Measurements from ENCODE around the gene EEF1AKMT4. TPM values are rescaled to one million over a fixed set of nuclear protein-coding genes. Genes with fewer than 3 reads are reported as not detected.
A peak's percentile ranks its signal among the peaks of the same experiment; 100 is the strongest.

Gene EEF1AKMT4
- total RNA-seq (10 to 100 TPM; 13.2 to 14.5 TPM), polyA plus RNA-seq (5.3 TPM)

GRCh38 chr3:184249412-184250166, at the start of gene EEF1AKMT4:
EEF1AKMT4 (plus strand) TSS chr3:184249672; CDS start chr3:184249695, 23 bp downstream.
- H3K4me3 ChIP-seq (ENCODE audit: low read length) = peak within 1 kb of the TSS; percentile 94
- Mint-ChIP-seq H3K27ac (peak within 1 kb of the TSS; percentile 86 to 99 (median 95)), H3K4me1 (peaks cover 14 to 26% (median 18%) of the 10 kb centered on the region in 3 donors), H3K27me3 (no peaks in the 10 kb centered on the region), H3K4me3 (peak within 1 kb of the TSS; percentile 92 to 98 (median 96)), H3K36me3 (peaks cover 0 to 23% (median 4%) of the 10 kb centered on the region in 3 donors), H3K9me3 (no peaks in the 10 kb centered on the region)
- no peaks in the 10 kb centered on the region for H3K27me3 ChIP-seq (ENCODE audit: insufficient read depth, low read length, poor library complexity, severe bottlenecking)
- POLR2A ChIA-PET = interaction anchor here (0.6 kb wide), 1 partner anchor 115 kb away, joined by 3 read pairs; no protein-coding TSS in a partner anchor
- H3K27ac ChIP-seq (ENCODE audit: low read depth, low read length) = peak within 1 kb of the TSS; percentile 85
- H3K9me3 ChIP-seq (ENCODE audit: low read length) = no peaks in the 10 kb centered on the region
- CTCF ChIA-PET = interaction anchor here (0.6 to 1.9 kb wide), 24 partner anchors 9 to 365 kb away, joined by 3 to 36 read pairs (median 4); partner anchors contain the start of genes ABCF3, AP2M1, CAMK2N2 and EIF2B5
- peaks cover 5% of the 10 kb centered on the region for H3K36me3 ChIP-seq (ENCODE audit: insufficient read depth, low read length)
- peak; percentile 94 to 97 (median 95) for DNase-seq
- peaks cover 10% of the 10 kb centered on the region for H3K4me1 ChIP-seq (ENCODE audit: insufficient read depth, low read length)

- Mint-ChIP-seq H3K27me3 (peaks cover 10 to 14% of the 10 kb centered on the region in 2 donors), H3K36me3 (peaks cover 0 to 3% (median 1%) of the 10 kb centered on the region in 3 donors), H3K9me3 (no peaks in the 10 kb centered on the region), H3K4me3 (no peak overlapping the region), H3K27ac (peak overlapping the region in 1 of 8 donors; percentile 12), H3K4me1 (no peaks in the 10 kb centered on the region)
- H3K27me3 ChIP-seq (ENCODE audit: insufficient read depth, low read length, poor library complexity, severe bottlenecking) = no peaks in the 10 kb centered on the region
- CTCF ChIA-PET = no interaction called here
- POLR2A ChIA-PET = no interaction called here
- no peak overlapping the region for H3K27ac ChIP-seq (ENCODE audit: low read depth, low read length)
- no peaks in the 10 kb centered on the region for H3K4me1 ChIP-seq (ENCODE audit: insufficient read depth, low read length)
- no peak for DNase-seq
- no peaks in the 10 kb centered on the region for H3K9me3 ChIP-seq (ENCODE audit: low read length)
- no peak overlapping the region for H3K4me3 ChIP-seq (ENCODE audit: low read length)
- no peaks in the 10 kb centered on the region for H3K36me3 ChIP-seq (ENCODE audit: insufficient read depth, low read length)
Observed at GRCh38 chr3:184200825-184201224, 48.6 kb upstream of the EEF1AKMT4 start.

GRCh38 chr3:184203526-184203925, 45.9 kb upstream of the EEF1AKMT4 start:
- no peak for DNase-seq
- no peaks in the 10 kb centered on the region for H3K36me3 ChIP-seq (ENCODE audit: insufficient read depth, low read length)
- no peaks in the 10 kb centered on the region for H3K9me3 ChIP-seq (ENCODE audit: low read length)
- Mint-ChIP-seq H3K4me1 (no peaks in the 10 kb centered on the region), H3K4me3 (no peak overlapping the region), H3K27ac (no peak overlapping the region), H3K36me3 (no peaks in the 10 kb centered on the region), H3K27me3 (peaks cover 24% of the 10 kb centered on the region in 2 donors), H3K9me3 (no peaks in the 10 kb centered on the region)
- H3K27me3 ChIP-seq (ENCODE audit: insufficient read depth, low read length, poor library complexity, severe bottlenecking) = no peaks in the 10 kb centered on the region
- CTCF ChIA-PET = no interaction called here
- no peak overlapping the region for H3K27ac ChIP-seq (ENCODE audit: low read depth, low read length)
- no peak overlapping the region for H3K4me3 ChIP-seq (ENCODE audit: low read length)
- POLR2A ChIA-PET = no interaction called here
- no peaks in the 10 kb centered on the region for H3K4me1 ChIP-seq (ENCODE audit: insufficient read depth, low read length)

GRCh38 chr3:184209146-184209923, 40.1 kb upstream of the EEF1AKMT4 start:
- no peaks in the 10 kb centered on the region for H3K4me1 ChIP-seq (ENCODE audit: insufficient read depth, low read length)
- H3K36me3 ChIP-seq (ENCODE audit: insufficient read depth, low read length) = no peaks in the 10 kb centered on the region
- H3K27ac ChIP-seq (ENCODE audit: low read depth, low read length) = no peak overlapping the region
- H3K4me3 ChIP-seq (ENCODE audit: low read length) = no peak overlapping the region
- H3K27ac Mint-ChIP-seq = no peak overlapping the region
- H3K9me3 Mint-ChIP-seq = no peaks in the 10 kb centered on the region
- no peaks in the 10 kb centered on the region for H3K4me1 Mint-ChIP-seq
- H3K36me3 Mint-ChIP-seq = no peaks in the 10 kb centered on the region
- ChIA-PET CTCF (interaction anchor here (4.4 kb wide), 1 partner anchor 18 kb away, joined by 15 read pairs; no protein-coding TSS in a partner anchor), POLR2A (no interaction called here)
- H3K27me3 Mint-ChIP-seq = peaks cover 15 to 20% of the 10 kb centered on the region in 2 donors
- no peaks in the 10 kb centered on the region for H3K9me3 ChIP-seq (ENCODE audit: low read length)
- no peak for DNase-seq
- H3K4me3 Mint-ChIP-seq = no peak overlapping the region
- H3K27me3 ChIP-seq (ENCODE audit: insufficient read depth, low read length, poor library complexity, severe bottlenecking) = no peaks in the 10 kb centered on the region

- no peaks in the 10 kb centered on the region for H3K9me3 Mint-ChIP-seq
- no peaks in the 10 kb centered on the region for H3K27me3 ChIP-seq (ENCODE audit: insufficient read depth, low read length, poor library complexity, severe bottlenecking)
Observed at GRCh38 chr3:184211297-184211696, 38.2 kb upstream of the EEF1AKMT4 start.

GRCh38 chr3:184211718-184212117, 37.8 kb upstream of the EEF1AKMT4 start:
- Histone ChIP-seq H3K9me3 (ENCODE audit: low read length) (no peaks in the 10 kb centered on the region), H3K27me3 (ENCODE audit: insufficient read depth, low read length, poor library complexity, severe bottlenecking) (no peaks in the 10 kb centered on the region), H3K4me3 (ENCODE audit: low read length) (no peak overlapping the region), H3K27ac (ENCODE audit: low read depth, low read length) (no peak overlapping the region), H3K4me1 (ENCODE audit: insufficient read depth, low read length) (no peaks in the 10 kb centered on the region), H3K36me3 (ENCODE audit: insufficient read depth, low read length) (no peaks in the 10 kb centered on the region)
- no peak for DNase-seq
- Mint-ChIP-seq H3K4me1 (no peaks in the 10 kb centered on the region), H3K9me3 (no peaks in the 10 kb centered on the region), H3K36me3 (no peaks in the 10 kb centered on the region), H3K27ac (no peak overlapping the region), H3K27me3 (peaks cover 4 to 15% of the 10 kb centered on the region in 2 donors), H3K4me3 (no peak overlapping the region)
- ChIA-PET POLR2A (interaction anchor here (0.7 kb wide), 1 partner anchor 33 kb away, joined by 4 read pairs; no protein-coding TSS in a partner anchor), CTCF (interaction anchor here (4.4 kb wide), 1 partner anchor 16 kb away, joined by 15 read pairs; no protein-coding TSS in a partner anchor)

More at GRCh38 chr3:184211297-184211696, 38.2 kb upstream of the EEF1AKMT4 start:
- no peaks in the 10 kb centered on the region for H3K9me3 ChIP-seq (ENCODE audit: low read length)
- no peaks in the 10 kb centered on the region for H3K4me1 ChIP-seq (ENCODE audit: insufficient read depth, low read length)
- CTCF ChIA-PET = interaction anchor here (4.4 kb wide), 1 partner anchor 16 kb away, joined by 15 read pairs; no protein-coding TSS in a partner anchor
- Mint-ChIP-seq H3K27ac (no peak overlapping the region), H3K27me3 (peaks cover 7 to 19% of the 10 kb centered on the region in 2 donors), H3K4me3 (no peak overlapping the region), H3K4me1 (no peaks in the 10 kb centered on the region), H3K36me3 (no peaks in the 10 kb centered on the region)
- H3K4me3 ChIP-seq (ENCODE audit: low read length) = no peak overlapping the region
- no peaks in the 10 kb centered on the region for H3K36me3 ChIP-seq (ENCODE audit: insufficient read depth, low read length)
- no peak for DNase-seq
- POLR2A ChIA-PET = no interaction called here
- H3K27ac ChIP-seq (ENCODE audit: low read depth, low read length) = no peak overlapping the region

GRCh38 chr3:184218814-184219213, 30.7 kb upstream of the EEF1AKMT4 start:
- H3K36me3 ChIP-seq (ENCODE audit: insufficient read depth, low read length) = no peaks in the 10 kb centered on the region
- Mint-ChIP-seq H3K36me3 (no peaks in the 10 kb centered on the region), H3K4me1 (no peaks in the 10 kb centered on the region), H3K4me3 (no peak overlapping the region), H3K27ac (no peak overlapping the region), H3K27me3 (peaks cover 13 to 23% of the 10 kb centered on the region in 2 donors), H3K9me3 (no peaks in the 10 kb centered on the region)
- no peak overlapping the region for H3K4me3 ChIP-seq (ENCODE audit: low read length)
- POLR2A ChIA-PET = no interaction called here
- H3K27ac ChIP-seq (ENCODE audit: low read depth, low read length) = no peak overlapping the region
- CTCF ChIA-PET = no interaction called here
- no peak for DNase-seq
- no peaks in the 10 kb centered on the region for H3K9me3 ChIP-seq (ENCODE audit: low read length)
- peaks cover 3% of the 10 kb centered on the region for H3K27me3 ChIP-seq (ENCODE audit: insufficient read depth, low read length, poor library complexity, severe bottlenecking)
- no peaks in the 10 kb centered on the region for H3K4me1 ChIP-seq (ENCODE audit: insufficient read depth, low read length)

- POLR2A ChIA-PET = no interaction called here
- CTCF ChIA-PET = interaction anchor here (1.0 kb wide), 1 partner anchor 71 kb away, joined by 3 read pairs; no protein-coding TSS in a partner anchor
- no peaks in the 10 kb centered on the region for H3K4me1 ChIP-seq (ENCODE audit: insufficient read depth, low read length)
- H3K36me3 ChIP-seq (ENCODE audit: insufficient read depth, low read length) = no peaks in the 10 kb centered on the region
- H3K9me3 ChIP-seq (ENCODE audit: low read length) = no peaks in the 10 kb centered on the region
- H3K27ac ChIP-seq (ENCODE audit: low read depth, low read length) = no peak overlapping the region
- no peak overlapping the region for H3K4me3 ChIP-seq (ENCODE audit: low read length)
- Mint-ChIP-seq H3K27ac (no peak overlapping the region), H3K9me3 (no peaks in the 10 kb centered on the region), H3K4me3 (no peak overlapping the region), H3K36me3 (no peaks in the 10 kb centered on the region), H3K27me3 (peaks cover 17 to 39% of the 10 kb centered on the region in 2 donors), H3K4me1 (peaks cover 0 to 2% (median 0%) of the 10 kb centered on the region in 3 donors)
- DNase-seq = no peak
- H3K27me3 ChIP-seq (ENCODE audit: insufficient read depth, low read length, poor library complexity, severe bottlenecking) = peaks cover 4% of the 10 kb centered on the region
Observed at GRCh38 chr3:184222521-184222920, 27.0 kb upstream of the EEF1AKMT4 start.

All from CD8-positive, alpha-beta memory T cell (primary cell).